Right cardiac atrium (tissue), 5 donors: ENCODE results near the gene SHOX. TPM values are rescaled to one million over a fixed set of nuclear protein-coding genes. Genes with fewer than 3 reads are reported as not detected.

Experiments used
- ATAC-seq, 2 donors: fragments of 200-7000 bp; cut with Tn5 transposase; one replicate each; pipeline versions ENCODE4 v1.8.0 to v1.9.1; 2020; ENCODE audit warnings: moderate library complexity in 2 of 2, mild to moderate bottlenecking in 1 of 2
- DNase-seq, 3 donors: peaks; one replicate each; pipeline ENCODE4 v3.0.0-alpha.2; 2020
- H3K27ac ChIP-seq: one replicate; pipeline ENCODE4 v1.5.1; 2013; ENCODE audit warnings: mild to moderate bottlenecking, low read length, control low read depth, moderate library complexity
- H3K27me3 ChIP-seq: one replicate; pipeline ENCODE4 v1.6.1; 2013; ENCODE audit not compliant: control insufficient read depth, insufficient read depth
- H3K4me1 ChIP-seq: one replicate; pipeline ENCODE4 v1.6.1; 2013; ENCODE audit warnings: low read length; ENCODE audit not compliant: control insufficient read depth, insufficient read depth
- H3K4me3 ChIP-seq: one replicate; pipeline ENCODE4 v1.5.1; 2013; ENCODE audit warnings: low read length, control low read depth
- H3K9me3 ChIP-seq: one replicate; pipeline ENCODE4 v1.6.1; 2013; ENCODE audit warnings: low read length; ENCODE audit not compliant: control insufficient read depth
- WGBS: extraction: QIAGEN DNeasy Blood & Tissue Kit; methylation state at CpG from one replicate; pipeline ENCODE4 v1.1.7; 2013; 5-methylcytosine and 5-hydroxymethylcytosine counted together
- intact Hi-C, 4 donors: fragments of 100-400 bp; cut with DNase I; formaldehyde crosslinking; loops; one replicate each; pipeline versions ENCODE4 v1.11.0 to v1.14.0; 2022 to 2023
- polyA plus RNA-seq: library from polyadenylated mRNA; stranded (reverse); fragments of 200-250 nt; gene quantifications from one replicate; pipeline ENCODE4 v1.2.3, GENCODE V29; 2013
- total RNA-seq, 4 donors: library from RNA; stranded (reverse); fragmentation: NEBNext Ultra II Directional; extraction: Animal tissue kit (Norgen Biotek cat#: 25700); gene quantifications; one replicate each; pipeline ENCODE4 v1.2.1, GENCODE V29; 2021
- donor health status: healthy with polysubstance abuse.
- donor health status: DM: no; HTN: yes; CAD: no.
- donor health status: DM: no; HTN: no; CAD: no.
- donor health status: DM: no; HTN: yes; CAD: no; lungs with severe emphysema.
- donor health status: DM: yes; HTN: yes; CAD: no.

SHOX gene
- total and polyA plus RNA-seq, 5 donors, result not detected

GRCh38 chrX:679291-679979, 48.8 kb downstream of the SHOX start:
- intact Hi-C loops, result no loop called here
- no peak for ATAC-seq
- no peak for DNase-seq
- Histone ChIP-seq H3K4me3 (no peak overlapping the region), H3K27ac (no peak overlapping the region), H3K27me3 (no peaks in the 10 kb centered on the region), H3K9me3 (no peaks in the 10 kb centered on the region), H3K4me1 (no peaks in the 10 kb centered on the region)
- WGBS, result 80% methylated on average over 39 of the region's 39 CpGs

DNA sequence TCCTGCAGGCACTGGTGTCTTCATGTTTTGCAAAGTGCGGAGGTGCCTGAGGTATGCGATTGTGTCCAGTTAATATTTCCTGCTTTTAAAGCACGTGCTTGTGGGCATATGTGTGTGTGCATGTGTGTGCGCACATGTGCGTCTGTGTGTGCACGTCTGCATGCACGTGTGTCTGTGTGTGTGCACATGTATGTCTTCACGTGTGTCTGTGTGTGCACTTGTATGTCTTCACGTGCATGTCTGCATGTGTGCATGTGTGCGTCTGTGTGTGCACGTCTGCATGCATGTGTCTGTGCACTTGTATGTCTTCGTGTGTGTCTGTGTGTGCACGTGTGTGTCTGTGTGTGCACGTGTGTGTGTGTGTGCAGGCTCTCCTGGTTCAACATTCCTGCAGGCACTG, 49.5 kb downstream of the SHOX start:
- no peak for DNase-seq
- no peaks in the 10 kb centered on the region for H3K27me3 ChIP-seq
- no peaks in the 10 kb centered on the region for H3K9me3 ChIP-seq
- ATAC-seq, result no peak
- intact Hi-C loops, result no loop called here
- WGBS, result 92% methylated on average over 14 of the region's 14 CpGs
- no peak overlapping the region for H3K27ac ChIP-seq
- H3K4me1 ChIP-seq, result no peaks in the 10 kb centered on the region
- H3K4me3 ChIP-seq, result no peak overlapping the region

GRCh38 chrX:681989-682388, 51.4 kb downstream of the SHOX start:
- ATAC-seq, result no peak
- WGBS, result 88% methylated on average over 3 of the region's 3 CpGs
- DNase-seq, result no peak
- no peaks in the 10 kb centered on the region for H3K27me3 ChIP-seq
- H3K4me1 ChIP-seq, result no peaks in the 10 kb centered on the region
- H3K4me3 ChIP-seq, result no peak overlapping the region
- no peaks in the 10 kb centered on the region for H3K9me3 ChIP-seq
- intact Hi-C loops, result no loop called here
- no peak overlapping the region for H3K27ac ChIP-seq

- no peak overlapping the region for H3K4me3 ChIP-seq
- ATAC-seq, result no peak
- no peaks in the 10 kb centered on the region for H3K27me3 ChIP-seq
- no peak for DNase-seq
- no peak overlapping the region for H3K27ac ChIP-seq
- H3K9me3 ChIP-seq, result no peaks in the 10 kb centered on the region
- intact Hi-C loops, result no loop called here
- H3K4me1 ChIP-seq, result no peaks in the 10 kb centered on the region
- 85% methylated on average over 8 of the region's 8 CpGs for WGBS
Observed at GRCh38 chrX:682892-683291, 52.3 kb downstream of the SHOX start.

DNA sequence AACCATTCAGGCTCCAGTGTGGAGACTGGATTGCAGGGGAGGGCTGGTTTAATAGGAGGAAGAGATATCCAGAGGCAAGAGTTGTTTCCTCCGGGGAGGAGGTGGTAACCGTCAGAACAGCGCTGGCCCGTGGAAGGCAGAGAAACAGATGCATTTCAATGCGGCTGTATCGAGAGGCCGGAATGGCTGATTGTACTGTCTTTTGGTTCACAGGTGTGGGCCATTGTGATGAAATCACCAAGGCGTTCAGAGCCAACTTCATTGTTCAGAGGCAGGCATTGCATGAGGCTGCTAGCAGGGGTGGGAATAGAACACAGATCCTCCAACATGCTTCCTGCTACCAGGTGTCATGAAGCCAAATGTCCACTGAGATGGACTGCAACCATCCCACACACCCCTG, 53.0 kb downstream of the SHOX start:
- H3K4me3 ChIP-seq, result no peak overlapping the region
- 65% methylated on average over 8 of the region's 8 CpGs for WGBS
- intact Hi-C loops, result no loop called here
- H3K27me3 ChIP-seq, result no peaks in the 10 kb centered on the region
- DNase-seq, result no peak
- H3K4me1 ChIP-seq, result no peaks in the 10 kb centered on the region
- no peaks in the 10 kb centered on the region for H3K9me3 ChIP-seq
- no peak overlapping the region for H3K27ac ChIP-seq
- ATAC-seq, result no peak

DNA sequence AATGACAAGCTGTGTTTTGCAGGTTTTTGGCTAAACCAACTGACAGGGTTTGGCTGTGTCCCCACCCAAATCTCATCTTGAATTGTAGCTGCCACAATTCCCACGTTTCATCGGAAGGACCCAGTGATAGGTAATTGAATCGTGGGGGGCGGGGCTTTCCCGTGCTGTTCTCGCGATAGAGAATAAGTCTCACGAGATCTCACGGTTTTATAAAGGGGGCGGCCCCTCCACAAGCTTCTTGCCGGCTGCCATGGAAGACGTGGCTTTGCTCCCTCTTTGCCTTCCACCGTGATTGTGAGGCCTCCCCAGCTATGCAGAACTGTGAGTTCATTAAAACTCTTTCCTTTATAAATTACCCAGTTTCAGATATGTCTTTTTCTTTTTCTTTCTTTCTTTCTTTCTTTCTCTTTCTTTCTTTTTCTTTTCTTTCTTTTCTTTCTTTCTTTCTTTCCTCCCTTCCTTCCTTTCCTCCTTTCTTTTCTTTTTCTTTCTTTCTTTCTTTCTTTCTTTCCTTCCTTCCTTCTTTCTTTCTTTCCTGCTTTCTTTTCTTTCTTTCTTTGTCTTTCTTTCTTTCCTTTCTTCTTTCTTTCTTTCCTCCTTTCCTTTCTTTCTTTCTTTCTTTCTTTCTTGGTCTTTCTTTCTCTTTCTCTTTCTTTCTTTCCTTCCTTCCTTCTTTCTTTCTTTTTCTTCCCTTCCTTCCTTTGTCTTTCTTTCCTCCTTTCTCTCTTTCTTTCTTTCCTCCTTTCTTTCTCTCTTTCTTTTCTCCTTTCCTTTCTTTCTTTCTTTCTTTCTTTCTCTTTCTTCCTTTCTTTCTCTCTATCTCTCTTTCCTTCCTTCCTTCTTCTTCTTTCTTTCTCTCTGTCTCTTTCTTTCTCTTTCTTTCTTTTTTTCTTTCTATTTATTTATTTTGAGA, 54.8 kb downstream of the SHOX start:
- DNase-seq (no peak), ATAC-seq (no peak)
- no peak overlapping the region for H3K4me3 ChIP-seq
- H3K27me3 ChIP-seq, result no peaks in the 10 kb centered on the region
- WGBS, result 85% methylated on average over 13 of the region's 13 CpGs
- H3K9me3 ChIP-seq, result no peaks in the 10 kb centered on the region
- no peak overlapping the region for H3K27ac ChIP-seq
- H3K4me1 ChIP-seq, result no peaks in the 10 kb centered on the region
- intact Hi-C loops, result no loop called here

DNA sequence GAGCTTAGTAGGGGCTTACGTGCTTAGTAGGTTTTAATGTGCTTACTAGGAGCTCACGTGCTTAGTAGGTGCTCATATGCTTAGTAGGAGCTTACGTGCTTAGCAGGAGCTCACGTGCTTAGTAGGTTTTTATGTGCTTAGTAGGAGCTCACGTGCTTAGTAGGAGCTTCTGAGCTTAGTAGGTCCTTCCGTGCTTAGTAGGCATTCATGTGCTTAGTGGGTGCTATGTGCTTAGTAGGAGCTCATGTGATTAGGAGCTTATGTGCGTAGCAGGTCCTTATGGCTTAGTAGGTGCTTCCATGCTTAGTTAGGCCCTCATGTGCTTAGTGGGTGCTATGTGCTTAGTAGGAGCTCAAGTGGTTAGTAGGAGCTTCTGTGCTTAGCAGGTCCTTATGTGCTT, 59.4 kb downstream of the SHOX start:
- Histone ChIP-seq H3K4me3 (no peak overlapping the region), H3K27me3 (no peaks in the 10 kb centered on the region), H3K9me3 (no peaks in the 10 kb centered on the region), H3K27ac (no peak overlapping the region), H3K4me1 (no peaks in the 10 kb centered on the region)
- 85% methylated on average over 7 of the region's 7 CpGs for WGBS
- intact Hi-C loops, result no loop called here
- no peak for DNase-seq
- ATAC-seq, result no peak

GRCh38 chrX:694800-695199, 64.2 kb downstream of the SHOX start:
- DNase-seq (no peak), ATAC-seq (no peak)
- intact Hi-C loops, result no loop called here
- 84% methylated on average over 19 of the region's 19 CpGs for WGBS
- H3K27me3 ChIP-seq, result no peaks in the 10 kb centered on the region
- no peak overlapping the region for H3K27ac ChIP-seq
- H3K4me3 ChIP-seq, result no peak overlapping the region
- H3K4me1 ChIP-seq, result no peaks in the 10 kb centered on the region
- no peaks in the 10 kb centered on the region for H3K9me3 ChIP-seq

DNA sequence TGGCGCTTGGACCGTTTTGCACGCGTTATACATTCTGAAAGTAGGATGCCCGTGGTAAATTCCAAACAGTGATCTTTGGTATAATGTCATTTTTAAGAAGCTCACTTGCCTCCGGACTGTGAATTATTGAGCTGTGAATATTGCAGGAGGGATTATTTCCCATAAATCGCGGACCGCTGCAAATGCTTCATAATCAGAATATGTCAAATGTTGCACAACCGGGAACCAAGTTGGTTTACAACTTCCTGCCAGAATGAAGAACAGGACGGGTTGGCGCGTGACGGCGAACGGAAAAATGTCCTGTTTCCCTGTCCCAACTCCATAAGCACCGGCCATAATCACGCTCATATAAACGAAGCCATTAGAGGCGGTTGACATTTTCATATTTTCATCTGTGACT, 67.6 kb downstream of the SHOX start:
- no peaks in the 10 kb centered on the region for H3K9me3 ChIP-seq
- DNase-seq (no peak), ATAC-seq (no peak)
- 81% methylated on average over 20 of the region's 20 CpGs for WGBS
- H3K4me1 ChIP-seq, result no peaks in the 10 kb centered on the region
- H3K27ac ChIP-seq, result no peak overlapping the region
- no peaks in the 10 kb centered on the region for H3K27me3 ChIP-seq
- H3K4me3 ChIP-seq, result no peak overlapping the region
- intact Hi-C loops, result no loop called here

GRCh38 chrX:700936-701335, 70.3 kb downstream of the SHOX start:
- no peak for ATAC-seq
- Histone ChIP-seq H3K4me1 (no peaks in the 10 kb centered on the region), H3K4me3 (no peak overlapping the region), H3K27me3 (no peaks in the 10 kb centered on the region), H3K9me3 (no peaks in the 10 kb centered on the region), H3K27ac (no peak overlapping the region)
- intact Hi-C loops, result no loop called here
- DNase-seq, result no peak
- WGBS, result 37% methylated on average over 6 of the region's 6 CpGs

- no peaks in the 10 kb centered on the region for H3K4me1 ChIP-seq
- DNase-seq (no peak), ATAC-seq (no peak)
- no peak overlapping the region for H3K27ac ChIP-seq
- H3K4me3 ChIP-seq, result no peak overlapping the region
- no peaks in the 10 kb centered on the region for H3K27me3 ChIP-seq
- H3K9me3 ChIP-seq, result no peaks in the 10 kb centered on the region
- intact Hi-C loops, result no loop called here
- WGBS, result 79% methylated on average over 5 of the region's 5 CpGs
Observed at GRCh38 chrX:701673-702072, 71.1 kb downstream of the SHOX start.
